SK-N-SH (cell line): ENCODE data around the gene CPNE8. TPM values are rescaled to one million over a fixed set of nuclear protein-coding genes. Genes with fewer than 3 reads are reported as not detected.

ENCODE experiments used
- CTCF ChIA-PET: fragments of 300-600, 350-600 bp; formaldehyde crosslinking; extraction: SDS; loops from one replicate; lab custom pipeline; 2021; lab: Yijun Ruan, JAX
- POLR2A ChIA-PET: fragments of 350-600 bp; sonication (Branson Sonifier 250); formaldehyde crosslinking; extraction: SDS; loops from one replicate; lab custom pipeline; 2020; ENCODE audit warnings: antibody characterized with exemption, inconsistent platforms; lab: Yijun Ruan, JAX
- DNase-seq: peaks from one replicate; pipeline ENCODE4 v3.0.0; 2012
- H2AFZ ChIP-seq: fragments of 200-600 bp; sonication (generic); 2 replicates; pipeline ENCODE4 v1.8.1; 2016; ENCODE audit warnings: antibody characterized with exemption, mild to moderate bottlenecking, low read depth
- H3F3A ChIP-seq: fragments of 200-600 bp; sonication (generic); replicated peaks from 2 replicates; pipeline ENCODE3; 2016; ENCODE audit warnings: antibody characterized with exemption, mild to moderate bottlenecking; ENCODE audit not compliant: insufficient read depth
- H3K27ac ChIP-seq, 2 experiments: fragments of 200-500 bp in 1 of 2; fragments of 200-600 bp in 1 of 2; sonication (Bioruptor generic) in 1 of 2; sonication (generic), shearing (Covaris generic) in 1 of 2; 2 replicates each; pipeline versions ENCODE4 v1.5.1 to v1.6.1; 2014 to 2016; ENCODE audit warnings: low read depth in 2 of 2, inconsistent platforms in 1 of 2, low read length in 1 of 2, mild to moderate bottlenecking in 1 of 2, mixed read lengths in 1 of 2
- H3K27me3 ChIP-seq: fragments of 200-600 bp; sonication (generic), shearing (Covaris generic); 2 replicates; pipeline ENCODE4 v1.6.1; 2016; ENCODE audit warnings: mixed run types; ENCODE audit not compliant: insufficient read depth
- H3K36me3 ChIP-seq, 2 experiments: fragments of 200-500 bp in 1 of 2; fragments of 200-600 bp in 1 of 2; sonication (Bioruptor generic) in 1 of 2; sonication (generic) in 1 of 2; replicated peaks in 1 of 2; 2 replicates each; pipeline versions ENCODE3 to v1.5.1; 2014 to 2016; ENCODE audit warnings: low read length in 1 of 2, mild to moderate bottlenecking in 1 of 2; ENCODE audit not compliant: insufficient read depth in 2 of 2, control insufficient read depth in 1 of 2
- H3K4me1 ChIP-seq, 2 experiments: fragments of 200-500 bp in 1 of 2; fragments of 200-600 bp in 1 of 2; sonication (Bioruptor generic) in 1 of 2; sonication (generic), shearing (Covaris generic) in 1 of 2; 2 replicates each; pipeline versions ENCODE4 v1.5.1 to v1.6.1; 2014 to 2016; ENCODE audit warnings: low read depth in 1 of 2, low read length in 1 of 2, mixed run types in 1 of 2; ENCODE audit not compliant: insufficient read depth in 2 of 2, control insufficient read depth in 1 of 2
- H3K4me2 ChIP-seq: fragments of 200-600 bp; sonication (generic), shearing (Covaris generic); 2 replicates; pipeline ENCODE4 v1.6.1; 2017; ENCODE audit warnings: mixed run types
- H3K4me3 ChIP-seq, 2 experiments: fragments of 200-500 bp in 1 of 2; fragments of 200-600 bp in 1 of 2; sonication (Bioruptor generic) in 1 of 2; sonication (generic), shearing (Covaris generic) in 1 of 2; 2 replicates each; pipeline versions ENCODE4 v1.5.1 to v1.8.1; 2014 to 2016; ENCODE audit warnings: low read depth in 2 of 2, inconsistent platforms in 1 of 2, low read length in 1 of 2, mild to moderate bottlenecking in 1 of 2, mixed read lengths in 1 of 2, moderate library complexity in 1 of 2
- H3K79me2 ChIP-seq: fragments of 200-600 bp; sonication (generic); 2 replicates; pipeline ENCODE4 v1.8.1; 2017; ENCODE audit warnings: mild to moderate bottlenecking; ENCODE audit not compliant: insufficient read depth
- H3K9ac ChIP-seq: fragments of 200-600 bp; sonication (generic); 2 replicates; pipeline ENCODE4 v1.6.1; 2017; ENCODE audit warnings: mixed run types
- H3K9me2 ChIP-seq: fragments of 200-600 bp; sonication (generic); 2 replicates; pipeline ENCODE4 v1.6.1; 2017; ENCODE audit warnings: mixed run types
- H3K9me3 ChIP-seq: fragments of 200-600 bp; sonication (generic); 2 replicates; pipeline ENCODE4 v1.6.1; 2017; ENCODE audit warnings: mixed run types, mild to moderate bottlenecking, moderate library complexity
- H4K20me1 ChIP-seq: fragments of 200-600 bp; sonication (generic); 2 replicates; pipeline ENCODE4 v1.6.1; 2017; ENCODE audit warnings: mild to moderate bottlenecking, mixed run types; ENCODE audit not compliant: insufficient read depth
- CHD2 ChIP-seq: fragments of 150-350 bp; IDR thresholded peaks from 2 replicates; pipeline ENCODE4 v1.6.1; 2018; ENCODE audit warnings: low read length; ENCODE audit not compliant: partially characterized antibody
- CTCF ChIP-seq: fragments of 200-600 bp; sonication (generic); IDR thresholded peaks from 2 replicates; pipeline ENCODE4 v1.6.1; 2017; ENCODE audit warnings: antibody characterized with exemption, mild to moderate bottlenecking, moderate library complexity
- EZH2phosphoT487 ChIP-seq: fragments of 200-600 bp; sonication (generic); IDR thresholded peaks from 2 replicates; pipeline ENCODE4 v1.6.1; 2017; ENCODE audit warnings: low read depth, mixed run types, mild to moderate bottlenecking, antibody characterized with exemption, moderate library complexity, borderline replicate concordance
- FOSL2 ChIP-seq: IDR thresholded peaks from 2 replicates; pipeline ENCODE4 v1.4.0; 2012; ENCODE audit warnings: low read depth, mild to moderate bottlenecking, moderate library complexity, borderline replicate concordance
- GABPA ChIP-seq: IDR thresholded peaks from 2 replicates; pipeline ENCODE4 v1.4.0; 2012; ENCODE audit warnings: low read depth, mild to moderate bottlenecking
- RFX5 ChIP-seq: IDR thresholded peaks from 2 replicates; pipeline ENCODE4 v1.6.1; 2012; ENCODE audit warnings: mild to moderate bottlenecking, improper control_type of control experiment, low read length
- SIN3A ChIP-seq: IDR thresholded peaks from 2 replicates; pipeline ENCODE4 v1.6.1; 2012; ENCODE audit warnings: low read depth, mild to moderate bottlenecking, low read length, moderate library complexity, borderline replicate concordance
- SMC3 ChIP-seq: IDR thresholded peaks from 2 replicates; pipeline ENCODE4 v1.6.1; 2012; ENCODE audit warnings: low read depth, low read length, improper control_type of control experiment
- WGBS: methylation state at CpG from one replicate; pipeline ENCODE4 v1.1.6; 2017; ENCODE audit warnings: low lambda C conversion rate; 5-methylcytosine and 5-hydroxymethylcytosine counted together
- polyA plus RNA-seq, 3 experiments: library from polyadenylated mRNA; depleted of rRNA; stranded (reverse); fragments of >200 nt; gene quantifications; 2 replicates each; pipeline ENCODE4 v1.2.3, GENCODE V29; 2012

The CPNE8 gene
- polyA plus RNA-seq, 1 of the 3 experiments (the other 2 are of a cell fraction), result not detected

GRCh38 chr12:38610808-38611350 lies 294.5 kb downstream of the CPNE8 start:
- Histone ChIP-seq H3K36me3 (no peaks in the 10 kb centered on the region), H4K20me1 (no peaks in the 10 kb centered on the region), H3K4me1 (no peaks in the 10 kb centered on the region), H3K9me2 (no peaks in the 10 kb centered on the region), H3K9ac (no peak overlapping the region), H3K27ac (no peak overlapping the region), H2AFZ (no peak overlapping the region), H3K9me3 (no peaks in the 10 kb centered on the region), H3K4me2 (no peak overlapping the region), H3K4me3 (no peak overlapping the region), H3K79me2 (no peaks in the 10 kb centered on the region), H3F3A (no peaks in the 10 kb centered on the region), H3K27me3 (no peaks in the 10 kb centered on the region)
- DNase-seq, result no peak
- POLR2A ChIA-PET, result no interaction called here
- CTCF ChIA-PET, result no interaction called here
- 6% methylated on average over 2 of the region's 2 CpGs for whole genome bisulfite sequencing
- no peak for TF ChIP-seq RFX5
- no peak for TF ChIP-seq CTCF
- TF ChIP-seq SMC3, result no peak

- POLR2A ChIA-PET, result no interaction called here
- Histone ChIP-seq H3K4me1 (no peaks in the 10 kb centered on the region), H3K4me2 (no peak overlapping the region), H2AFZ (no peak overlapping the region), H3F3A (no peaks in the 10 kb centered on the region), H3K27ac (no peak overlapping the region), H3K4me3 (no peak overlapping the region), H3K9me2 (no peaks in the 10 kb centered on the region), H3K79me2 (no peaks in the 10 kb centered on the region), H3K27me3 (no peaks in the 10 kb centered on the region), H3K36me3 (no peaks in the 10 kb centered on the region), H3K9ac (no peak overlapping the region), H4K20me1 (no peaks in the 10 kb centered on the region), H3K9me3 (no peaks in the 10 kb centered on the region)
- CTCF ChIA-PET, result interaction anchor here (0.8 kb wide), 1 partner anchor 10 kb away, joined by 3 read pairs; no protein-coding TSS in a partner anchor
- WGBS, result 8% methylated on average over 1 of the region's 1 CpG
- TF ChIP-seq FOSL2 (no peak), GABPA (no peak), EZH2phosphoT487 (no peak), CHD2 (no peak), SIN3A (no peak)
- no peak for DNase-seq
Measured at GRCh38 chr12:38607295-38607694, 298.1 kb downstream of the CPNE8 start.
